RWPE2 (cell line): ENCODE measurements around the gene MLF2.
A peak's percentile ranks its signal among the peaks of the same experiment; 100 is the strongest.

Experiments used
- ATAC-seq: fragments of 200-7000 bp; cut with Tn5 transposase; 3 replicates; pipeline ENCODE4 v1.9.1; 2021; ENCODE audit warnings: low read depth
- DNase-seq: peaks from one replicate; pipeline ENCODE4 v3.0.0-alpha.2; 2020; ENCODE audit warnings: low spot score
- H3K27ac ChIP-seq: fragments of 450-650 bp; 2 replicates; pipeline ENCODE4 v1.5.1; 2017; ENCODE audit warnings: mild to moderate bottlenecking; ENCODE audit not compliant: poor library complexity, severe bottlenecking
- H3K27me3 ChIP-seq: fragments of 250-450 bp; sonication (Bioruptor Pico); 2 replicates; pipeline ENCODE4 v1.5.1; 2021; ENCODE audit warnings: mild to moderate bottlenecking, moderate library complexity; ENCODE audit not compliant: insufficient read depth, poor library complexity, severe bottlenecking
- H3K36me3 ChIP-seq: fragments of 250-450 bp; sonication (Bioruptor Pico); 2 replicates; pipeline ENCODE4 v1.5.1; 2020; ENCODE audit warnings: low read depth, mild to moderate bottlenecking, moderate library complexity
- H3K4me1 ChIP-seq: fragments of 250-450 bp; sonication (Bioruptor Pico); 2 replicates; pipeline ENCODE4 v1.5.1; 2021; ENCODE audit warnings: mild to moderate bottlenecking, moderate library complexity; ENCODE audit not compliant: insufficient read depth, poor library complexity, severe bottlenecking
- H3K4me3 ChIP-seq: fragments of 250-450 bp; sonication (Bioruptor Pico); 2 replicates; pipeline ENCODE4 v1.5.1; 2021; ENCODE audit warnings: mild to moderate bottlenecking, moderate library complexity; ENCODE audit not compliant: severe bottlenecking
- H3K9me3 ChIP-seq: fragments of 250-450 bp; sonication (Bioruptor Pico); 2 replicates; pipeline ENCODE4 v1.5.1; 2021; ENCODE audit warnings: mild to moderate bottlenecking, moderate library complexity; ENCODE audit not compliant: severe bottlenecking
- TF ChIP-seq, protein P1 (sequence below): fragments of 450-650 bp; IDR thresholded peaks from one replicate; pipeline ENCODE4 v1.5.1; 2017; ENCODE audit warnings: mild to moderate bottlenecking, moderate library complexity; ENCODE audit not compliant: poor library complexity, severe bottlenecking

Gene MLF2

GRCh38 chr12:6771509-6772330, 18.8 kb upstream of the MLF2 start:
- TF ChIP-seq, protein P1, sequence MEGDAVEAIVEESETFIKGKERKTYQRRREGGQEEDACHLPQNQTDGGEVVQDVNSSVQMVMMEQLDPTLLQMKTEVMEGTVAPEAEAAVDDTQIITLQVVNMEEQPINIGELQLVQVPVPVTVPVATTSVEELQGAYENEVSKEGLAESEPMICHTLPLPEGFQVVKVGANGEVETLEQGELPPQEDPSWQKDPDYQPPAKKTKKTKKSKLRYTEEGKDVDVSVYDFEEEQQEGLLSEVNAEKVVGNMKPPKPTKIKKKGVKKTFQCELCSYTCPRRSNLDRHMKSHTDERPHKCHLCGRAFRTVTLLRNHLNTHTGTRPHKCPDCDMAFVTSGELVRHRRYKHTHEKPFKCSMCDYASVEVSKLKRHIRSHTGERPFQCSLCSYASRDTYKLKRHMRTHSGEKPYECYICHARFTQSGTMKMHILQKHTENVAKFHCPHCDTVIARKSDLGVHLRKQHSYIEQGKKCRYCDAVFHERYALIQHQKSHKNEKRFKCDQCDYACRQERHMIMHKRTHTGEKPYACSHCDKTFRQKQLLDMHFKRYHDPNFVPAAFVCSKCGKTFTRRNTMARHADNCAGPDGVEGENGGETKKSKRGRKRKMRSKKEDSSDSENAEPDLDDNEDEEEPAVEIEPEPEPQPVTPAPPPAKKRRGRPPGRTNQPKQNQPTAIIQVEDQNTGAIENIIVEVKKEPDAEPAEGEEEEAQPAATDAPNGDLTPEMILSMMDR = no peak
- no peak overlapping the region for H3K4me3 ChIP-seq
- no peak overlapping the region for H3K27ac ChIP-seq
- no peaks in the 10 kb centered on the region for H3K9me3 ChIP-seq
- DNase-seq (no peak), ATAC-seq (no peak)
- H3K4me1 ChIP-seq = peaks cover 5% of the 10 kb centered on the region
- H3K27me3 ChIP-seq = no peaks in the 10 kb centered on the region
- peaks cover 9% of the 10 kb centered on the region; the same call in 1 of the 2 replicates for H3K36me3 ChIP-seq

DNA sequence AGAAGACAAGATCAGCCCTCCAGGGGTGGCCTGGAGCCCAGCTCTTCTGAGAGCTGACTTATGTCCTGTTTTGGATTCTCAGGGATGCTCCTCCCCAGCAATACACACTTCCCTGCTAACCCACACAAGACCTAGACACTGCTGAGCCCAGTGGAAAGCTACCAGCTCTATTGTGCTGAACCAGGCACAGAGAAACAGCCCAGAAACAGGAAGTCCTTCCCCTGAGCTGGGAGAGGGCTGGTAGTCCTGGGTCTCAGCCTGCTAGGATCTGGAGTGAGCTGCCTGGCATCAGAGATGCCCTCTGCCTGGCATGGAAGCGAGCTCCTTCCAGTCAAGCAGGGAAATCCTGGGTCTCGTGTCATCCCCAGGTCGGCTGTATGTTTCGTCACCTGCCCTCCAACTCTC, 18.2 kb upstream of the MLF2 start:
- Histone ChIP-seq H3K4me1 (peaks cover 5% of the 10 kb centered on the region), H3K27me3 (no peaks in the 10 kb centered on the region), H3K4me3 (no peak overlapping the region), H3K9me3 (no peaks in the 10 kb centered on the region), H3K36me3 (peaks cover 9% of the 10 kb centered on the region; the same call in 1 of the 2 replicates), H3K27ac (no peak overlapping the region)
- DNase-seq = no peak
- TF ChIP-seq, protein P1 = no peak
- 0 out of 3 replicates have a peak, but pooled peaks have one; percentile 1 for ATAC-seq

DNA sequence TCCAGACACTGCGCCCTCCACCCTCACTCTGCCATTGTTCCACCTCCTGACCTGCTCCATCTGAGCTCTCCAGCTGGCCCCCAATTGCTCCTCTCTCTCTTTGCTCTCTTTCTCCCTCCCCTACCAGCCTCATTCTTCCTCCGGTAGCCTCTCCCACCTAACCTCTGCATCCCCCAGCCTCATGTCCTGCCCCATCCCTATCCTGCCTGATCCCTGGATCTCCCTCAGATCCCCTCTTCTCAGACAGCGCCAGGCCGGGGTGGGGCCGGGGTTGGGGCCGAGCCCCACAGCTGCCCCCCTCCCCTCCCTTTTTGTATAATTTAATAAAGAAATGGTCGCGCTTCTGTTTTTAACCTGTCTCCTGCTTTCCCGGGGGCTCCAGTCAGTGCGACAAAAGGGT, 17.7 kb upstream of the MLF2 start:
- ATAC-seq (no peak), DNase-seq (no peak)
- TF ChIP-seq, protein P1 = no peak
- H3K4me3 ChIP-seq = no peak overlapping the region
- no peaks in the 10 kb centered on the region for H3K27me3 ChIP-seq
- H3K27ac ChIP-seq = no peak overlapping the region
- H3K9me3 ChIP-seq = no peaks in the 10 kb centered on the region
- H3K4me1 ChIP-seq = peaks cover 5% of the 10 kb centered on the region
- H3K36me3 ChIP-seq = peaks cover 9% of the 10 kb centered on the region; the same call in 1 of the 2 replicates

DNA sequence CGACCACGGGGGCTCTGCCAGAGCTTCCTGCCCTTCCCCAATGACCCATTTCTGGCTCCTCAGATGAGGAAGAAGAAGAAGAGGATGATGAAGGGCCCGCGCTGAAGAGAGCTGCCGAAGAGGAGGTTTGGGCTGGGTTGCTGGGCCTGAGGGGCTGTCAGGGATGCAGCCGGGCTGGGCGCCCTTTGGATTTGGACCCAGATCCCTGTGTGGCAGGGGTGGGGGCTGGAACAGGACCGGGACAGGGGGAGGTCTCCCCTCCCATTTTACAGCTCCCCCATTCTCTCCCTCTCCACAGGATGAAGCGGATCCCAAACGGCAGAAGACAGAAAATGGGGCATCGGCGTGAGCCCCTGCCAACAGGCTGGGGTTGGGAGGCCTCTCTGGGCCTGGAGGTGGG, 17.2 kb upstream of the MLF2 start:
- Histone ChIP-seq H3K4me1 (peaks cover 10% of the 10 kb centered on the region), H3K27me3 (no peaks in the 10 kb centered on the region), H3K27ac (no peak overlapping the region), H3K9me3 (no peaks in the 10 kb centered on the region), H3K4me3 (no peak overlapping the region), H3K36me3 (peaks cover 9% of the 10 kb centered on the region; the same call in 1 of the 2 replicates)
- TF ChIP-seq, protein P1 = no peak
- DNase-seq (no peak), ATAC-seq (no peak)

- Histone ChIP-seq H3K27me3 (no peaks in the 10 kb centered on the region), H3K9me3 (no peaks in the 10 kb centered on the region), H3K36me3 (peaks cover 9% of the 10 kb centered on the region; the same call in 1 of the 2 replicates), H3K27ac (no peak overlapping the region), H3K4me1 (peaks cover 14% of the 10 kb centered on the region), H3K4me3 (no peak overlapping the region)
- DNase-seq (no peak), ATAC-seq (no peak)
- TF ChIP-seq, protein P1 = no peak
Observed at GRCh38 chr12:6769666-6770065, 16.7 kb upstream of the MLF2 start.
